ENCODE results near the gene SRRD. TPM values are rescaled to one million over a fixed set of nuclear protein-coding genes. Genes with fewer than 3 reads are reported as not detected.

The SRRD gene
- total and polyA plus RNA-seq, 5 donors: 10.8 to 25.8 (median 22.1) TPM

- no peak overlapping the region for H3K27ac ChIP-seq (ENCODE audit: low read length)
- no peaks in the 10 kb centered on the region for H3K4me1 ChIP-seq (ENCODE audit: control insufficient read depth, insufficient read depth, low read length)
- no peaks in the 10 kb centered on the region for H3K27me3 ChIP-seq (ENCODE audit: control insufficient read depth, insufficient read depth)
- intact Hi-C loops (cut with DNase I): loop anchor here in 3 of 4 donors (5.0 kb wide), 2 partner anchors 58 to 63 kb away; no protein-coding TSS in a partner anchor
- H3K4me3 ChIP-seq (ENCODE audit: low read length): no peak overlapping the region
- DNase-seq: no peak
- WGBS: 79% methylated on average over 6 of the region's 6 CpGs
- no peak for ATAC-seq
- no peaks in the 10 kb centered on the region for H3K9me3 ChIP-seq (ENCODE audit: control insufficient read depth, low read length)
Measured at GRCh38 chr22:26460202-26460601, 23.5 kb upstream of the SRRD start.

- no peak overlapping the region for H3K27ac ChIP-seq (ENCODE audit: low read length)
- intact Hi-C loops (cut with DNase I): loop anchor here in 3 of 4 donors (5.0 kb wide), 2 partner anchors 59 to 64 kb away; no protein-coding TSS in a partner anchor
- H3K4me1 ChIP-seq (ENCODE audit: control insufficient read depth, insufficient read depth, low read length): no peaks in the 10 kb centered on the region
- H3K27me3 ChIP-seq (ENCODE audit: control insufficient read depth, insufficient read depth): no peaks in the 10 kb centered on the region
- no peaks in the 10 kb centered on the region for H3K9me3 ChIP-seq (ENCODE audit: control insufficient read depth, low read length)
- 38% methylated on average over 3 of the region's 3 CpGs for WGBS
- DNase-seq: peak; percentile 53 to 83 (median 70)
- peak; percentile 48 to 65 for ATAC-seq
- no peak overlapping the region for H3K4me3 ChIP-seq (ENCODE audit: low read length)
Measured at GRCh38 chr22:26461188-26461810, 22.4 kb upstream of the SRRD start.

GRCh38 chr22:26462051-26462450, 21.6 kb upstream of the SRRD start:
- WGBS: 91% methylated on average over 5 of the region's 5 CpGs
- Histone ChIP-seq H3K27me3 (ENCODE audit: control insufficient read depth, insufficient read depth) (no peaks in the 10 kb centered on the region), H3K4me1 (ENCODE audit: control insufficient read depth, insufficient read depth, low read length) (no peaks in the 10 kb centered on the region), H3K9me3 (ENCODE audit: control insufficient read depth, low read length) (no peaks in the 10 kb centered on the region), H3K4me3 (ENCODE audit: low read length) (no peak overlapping the region), H3K27ac (ENCODE audit: low read length) (no peak overlapping the region)
- no peak for DNase-seq
- intact Hi-C loops (cut with DNase I): loop anchor here in 3 of 4 donors (5.0 kb wide), 2 partner anchors 60 to 65 kb away; no protein-coding TSS in a partner anchor
- ATAC-seq: no peak

- Histone ChIP-seq H3K27me3 (ENCODE audit: control insufficient read depth, insufficient read depth) (no peaks in the 10 kb centered on the region), H3K27ac (ENCODE audit: low read length) (no peak overlapping the region), H3K4me3 (ENCODE audit: low read length) (no peak overlapping the region), H3K4me1 (ENCODE audit: control insufficient read depth, insufficient read depth, low read length) (no peaks in the 10 kb centered on the region), H3K9me3 (ENCODE audit: control insufficient read depth, low read length) (no peaks in the 10 kb centered on the region)
- intact Hi-C loops (cut with DNase I): loop anchor here in 3 of 4 donors (5.0 kb wide), 2 partner anchors 60 to 65 kb away; no protein-coding TSS in a partner anchor
- ATAC-seq (no peak), DNase-seq (no peak)
- 88% methylated on average over 3 of the region's 3 CpGs for WGBS
Measured at GRCh38 chr22:26462641-26463040, 21.0 kb upstream of the SRRD start.

GRCh38 chr22:26463101-26463661, 20.5 kb upstream of the SRRD start:
- H3K4me3 ChIP-seq (ENCODE audit: low read length): no peak overlapping the region
- peak in 1 of 3 donors; percentile 21 for DNase-seq
- peak overlapping the region; percentile 5 for H3K27ac ChIP-seq (ENCODE audit: low read length)
- H3K4me1 ChIP-seq (ENCODE audit: control insufficient read depth, insufficient read depth, low read length): no peaks in the 10 kb centered on the region
- intact Hi-C loops (cut with DNase I): loop anchor here in 3 of 4 donors (5.0 kb wide), 2 partner anchors 61 to 66 kb away; no protein-coding TSS in a partner anchor
- no peaks in the 10 kb centered on the region for H3K27me3 ChIP-seq (ENCODE audit: control insufficient read depth, insufficient read depth)
- no peaks in the 10 kb centered on the region for H3K9me3 ChIP-seq (ENCODE audit: control insufficient read depth, low read length)
- 65% methylated on average over 10 of the region's 10 CpGs for WGBS
- peak; percentile 62 to 72 for ATAC-seq

GRCh38 chr22:26463688-26464087, 20.0 kb upstream of the SRRD start:
- no peak for DNase-seq
- H3K27ac ChIP-seq (ENCODE audit: low read length): peak overlapping the region; percentile 24
- intact Hi-C loops (cut with DNase I): loop anchor here in 3 of 4 donors (5.0 kb wide), 2 partner anchors 61 to 66 kb away; no protein-coding TSS in a partner anchor

GRCh38 chr22:26464312-26464711, 19.4 kb upstream of the SRRD start:
- Histone ChIP-seq H3K4me1 (ENCODE audit: control insufficient read depth, insufficient read depth, low read length) (no peaks in the 10 kb centered on the region), H3K27ac (ENCODE audit: low read length) (peak overlapping the region; percentile 24), H3K4me3 (ENCODE audit: low read length) (no peak overlapping the region), H3K9me3 (ENCODE audit: control insufficient read depth, low read length) (no peaks in the 10 kb centered on the region), H3K27me3 (ENCODE audit: control insufficient read depth, insufficient read depth) (no peaks in the 10 kb centered on the region)
- DNase-seq (peak in 2 of 3 donors; percentile 44 to 81), ATAC-seq (peak; percentile 57 to 58)
- 49% methylated on average over 7 of the region's 7 CpGs for WGBS
- intact Hi-C loops (cut with DNase I): loop anchor here in 3 of 4 donors (5.0 kb wide), 2 partner anchors 62 to 67 kb away; no protein-coding TSS in a partner anchor

More at GRCh38 chr22:26463688-26464087, 20.0 kb upstream of the SRRD start:
- WGBS: 71% methylated on average over 9 of the region's 9 CpGs
- Histone ChIP-seq H3K27me3 (ENCODE audit: control insufficient read depth, insufficient read depth) (no peaks in the 10 kb centered on the region), H3K4me3 (ENCODE audit: low read length) (no peak overlapping the region), H3K4me1 (ENCODE audit: control insufficient read depth, insufficient read depth, low read length) (no peaks in the 10 kb centered on the region), H3K9me3 (ENCODE audit: control insufficient read depth, low read length) (no peaks in the 10 kb centered on the region)
- peak in 1 of 2 donors; percentile 36 for ATAC-seq

GRCh38 chr22:26466196-26466595, 17.5 kb upstream of the SRRD start:
- Histone ChIP-seq H3K4me3 (ENCODE audit: low read length) (no peak overlapping the region), H3K9me3 (ENCODE audit: control insufficient read depth, low read length) (no peaks in the 10 kb centered on the region), H3K27ac (ENCODE audit: low read length) (no peak overlapping the region), H3K4me1 (ENCODE audit: control insufficient read depth, insufficient read depth, low read length) (no peaks in the 10 kb centered on the region), H3K27me3 (ENCODE audit: control insufficient read depth, insufficient read depth) (no peaks in the 10 kb centered on the region)
- intact Hi-C loops (cut with DNase I): no loop called here
- 89% methylated on average over 5 of the region's 5 CpGs for WGBS
- no peak for ATAC-seq
- DNase-seq: no peak

- DNase-seq: no peak
- H3K4me1 ChIP-seq (ENCODE audit: control insufficient read depth, insufficient read depth, low read length): no peaks in the 10 kb centered on the region
- H3K9me3 ChIP-seq (ENCODE audit: control insufficient read depth, low read length): no peaks in the 10 kb centered on the region
- no peaks in the 10 kb centered on the region for H3K27me3 ChIP-seq (ENCODE audit: control insufficient read depth, insufficient read depth)
- H3K4me3 ChIP-seq (ENCODE audit: low read length): no peak overlapping the region
- H3K27ac ChIP-seq (ENCODE audit: low read length): no peak overlapping the region
- intact Hi-C loops (cut with DNase I): no loop called here
- ATAC-seq: no peak
- 96% methylated on average over 2 of the region's 2 CpGs for WGBS
Measured at GRCh38 chr22:26470807-26471206, 12.9 kb upstream of the SRRD start.

- H3K4me1 ChIP-seq (ENCODE audit: control insufficient read depth, insufficient read depth, low read length): no peaks in the 10 kb centered on the region
- DNase-seq (no peak), ATAC-seq (peak; percentile 38 to 67)
- WGBS: 82% methylated on average over 5 of the region's 5 CpGs
- H3K27ac ChIP-seq (ENCODE audit: low read length): no peak overlapping the region
- H3K9me3 ChIP-seq (ENCODE audit: control insufficient read depth, low read length): no peaks in the 10 kb centered on the region
- H3K4me3 ChIP-seq (ENCODE audit: low read length): no peak overlapping the region
- H3K27me3 ChIP-seq (ENCODE audit: control insufficient read depth, insufficient read depth): no peaks in the 10 kb centered on the region
- intact Hi-C loops (cut with DNase I): no loop called here
Measured at GRCh38 chr22:26471522-26471921, 12.2 kb upstream of the SRRD start.

- Histone ChIP-seq H3K27ac (ENCODE audit: low read length) (no peak overlapping the region), H3K4me3 (ENCODE audit: low read length) (no peak overlapping the region), H3K27me3 (ENCODE audit: control insufficient read depth, insufficient read depth) (no peaks in the 10 kb centered on the region), H3K9me3 (ENCODE audit: control insufficient read depth, low read length) (no peaks in the 10 kb centered on the region), H3K4me1 (ENCODE audit: control insufficient read depth, insufficient read depth, low read length) (no peaks in the 10 kb centered on the region)
- ATAC-seq (no peak), DNase-seq (no peak)
- intact Hi-C loops (cut with DNase I): no loop called here
Measured at GRCh38 chr22:26474682-26475081, 9.0 kb upstream of the SRRD start.
